Measurements from ENCODE around the gene RAB8B.

The RAB8B gene

GRCh38 chr15:63277038-63277892 lies 87.9 kb downstream of the RAB8B start, which contains the start of gene APH1B:
APH1B (plus strand) TSS chr15:63277605; CDS start chr15:63277624, 19 bp downstream.
- DNase-seq, result peak; percentile 61

- no peak for DNase-seq
These were observed 88.6 kb downstream of the RAB8B start for GRCh38 chr15:63277893-63278456.

- DNase-seq, result no peak
These were observed 93.7 kb downstream of the RAB8B start for GRCh38 chr15:63283126-63283525.

GRCh38 chr15:63284335-63284734 lies 94.9 kb downstream of the RAB8B start:
- no peak for DNase-seq

- DNase-seq, result no peak
These were observed 97.7 kb downstream of the RAB8B start for GRCh38 chr15:63287109-63287508.

GRCh38 chr15:63288342-63288741 lies 98.9 kb downstream of the RAB8B start:
- no peak for DNase-seq

- DNase-seq, result peak; percentile 68
These were observed 99.5 kb downstream of the RAB8B start for GRCh38 chr15:63288778-63289378.

GRCh38 chr15:63291507-63291906 lies 102.1 kb downstream of the RAB8B start:
- DNase-seq, result no peak

- DNase-seq, result no peak
These were observed 102.8 kb downstream of the RAB8B start for GRCh38 chr15:63292241-63292640.

- DNase-seq, result no peak
These were observed 103.4 kb downstream of the RAB8B start for GRCh38 chr15:63292771-63293170.

- DNase-seq, result no peak
These were observed 105.0 kb downstream of the RAB8B start for GRCh38 chr15:63294359-63294758.

- no peak for DNase-seq
These were observed 105.9 kb downstream of the RAB8B start for GRCh38 chr15:63295341-63295740.

GRCh38 chr15:63296195-63296594 lies 106.8 kb downstream of the RAB8B start:
- no peak for DNase-seq

- DNase-seq, result no peak
These were observed 110.7 kb downstream of the RAB8B start for GRCh38 chr15:63299943-63300575.

- DNase-seq, result no peak
These were observed 111.7 kb downstream of the RAB8B start for GRCh38 chr15:63301088-63301487.

GRCh38 chr15:63305260-63305659 lies 115.9 kb downstream of the RAB8B start:
- DNase-seq, result no peak

- DNase-seq, result no peak
These were observed 117.2 kb downstream of the RAB8B start for GRCh38 chr15:63306492-63307073.

- no peak for DNase-seq
These were observed 119.1 kb downstream of the RAB8B start for GRCh38 chr15:63308491-63308890.

GRCh38 chr15:63308947-63309346 lies 119.5 kb downstream of the RAB8B start:
- no peak for DNase-seq

- DNase-seq, result no peak
These were observed 121.2 kb downstream of the RAB8B start for GRCh38 chr15:63310646-63311045.

GRCh38 chr15:63312286-63312685 lies 122.9 kb downstream of the RAB8B start:
- no peak for DNase-seq

- DNase-seq, result no peak
These were observed 124.4 kb downstream of the RAB8B start for GRCh38 chr15:63313825-63314224.

- DNase-seq, result no peak
These were observed 125.0 kb downstream of the RAB8B start for GRCh38 chr15:63314409-63314808.

All from RPMI8226 (cell line).